Keratinocyte (primary cell): Measurements from ENCODE around the gene SLC28A3. TPM values are rescaled to one million over a fixed set of nuclear protein-coding genes. Genes with fewer than 3 reads are reported as not detected.

ENCODE experiments used
- DNase-seq: peaks from one replicate; pipeline ENCODE4 v3.0.0-alpha.2; 2011; ENCODE audit warnings: low read depth, missing footprints, low spot score
- FAIRE-seq: peaks from 2 replicates; lab custom pipeline; 2011; peaks lifted over from hg19 to GRCh38; lab: Jason Lieb, UNC
- H2AFZ ChIP-seq: 2 replicates; pipeline ENCODE4 v1.6.0; 2012; ENCODE audit warnings: low read length, control low read depth, inconsistent platforms; ENCODE audit not compliant: control insufficient read depth
- H3K27ac ChIP-seq: 2 replicates; pipeline ENCODE4 v1.5.1; 2011; ENCODE audit warnings: low read length; ENCODE audit not compliant: control insufficient read depth, insufficient read depth
- H3K27me3 ChIP-seq: 3 replicates; pipeline ENCODE4 v1.6.0; 2011; ENCODE audit warnings: low read length; ENCODE audit not compliant: control insufficient read depth, insufficient read depth; ENCODE audit errors: extremely low read depth
- H3K36me3 ChIP-seq, 2 experiments: 2 replicates in 1 of 2; 3 replicates in 1 of 2; pipeline ENCODE4 v1.5.1; 2011; ENCODE audit warnings: low read length in 2 of 2, mild to moderate bottlenecking in 1 of 2; ENCODE audit not compliant: control insufficient read depth in 2 of 2, insufficient read depth in 2 of 2; ENCODE audit errors: extremely low read depth in 1 of 2
- H3K4me1 ChIP-seq: 3 replicates; pipeline ENCODE4 v1.5.1; 2011; ENCODE audit warnings: low read length; ENCODE audit not compliant: control insufficient read depth, insufficient read depth; ENCODE audit errors: extremely low read depth
- H3K4me2 ChIP-seq: 3 replicates; pipeline ENCODE4 v1.6.0; 2011; ENCODE audit warnings: low read depth, low read length; ENCODE audit not compliant: control insufficient read depth, insufficient read depth; ENCODE audit errors: extremely low read depth
- H3K4me3 ChIP-seq, 3 experiments: fragments of 200-600 bp in 1 of 3; sonication (generic) in 1 of 3; 2 replicates in 2 of 3; 3 replicates in 1 of 3; pipeline ENCODE4 v1.5.1; 2011 to 2016; ENCODE audit warnings: low read length in 3 of 3, mild to moderate bottlenecking in 3 of 3, control low read depth in 2 of 3, inconsistent platforms in 1 of 3, low read depth in 1 of 3, mixed read lengths in 1 of 3, mixed run types in 1 of 3, moderate library complexity in 1 of 3; ENCODE audit not compliant: control insufficient read depth in 2 of 3, insufficient read depth in 2 of 3; ENCODE audit errors: extremely low read depth in 1 of 3
- H3K79me2 ChIP-seq: 2 replicates; pipeline ENCODE4 v1.6.0; 2012; ENCODE audit warnings: low read length; ENCODE audit not compliant: control insufficient read depth, insufficient read depth
- H3K9ac ChIP-seq: 3 replicates; pipeline ENCODE4 v1.6.0; 2011; ENCODE audit warnings: low read length; ENCODE audit not compliant: control insufficient read depth, insufficient read depth; ENCODE audit errors: extremely low read depth
- H3K9me1 ChIP-seq: 3 replicates; pipeline ENCODE4 v1.6.0; 2011; ENCODE audit warnings: low read length; ENCODE audit not compliant: control insufficient read depth, insufficient read depth; ENCODE audit errors: extremely low read depth
- H3K9me3 ChIP-seq: 2 replicates; pipeline ENCODE4 v1.5.1; 2012; ENCODE audit warnings: low read depth, low read length; ENCODE audit not compliant: control insufficient read depth
- H4K20me1 ChIP-seq: 3 replicates; pipeline ENCODE4 v1.6.0; 2011; ENCODE audit warnings: low read length; ENCODE audit not compliant: control insufficient read depth, insufficient read depth; ENCODE audit errors: extremely low read depth
- CTCF ChIP-seq, 3 experiments: IDR thresholded peaks in 1 of 3; conservative IDR thresholded peaks in 1 of 3; optimal IDR thresholded peaks in 1 of 3; 2 replicates in 2 of 3; 3 replicates in 1 of 3; pipeline versions ENCODE3 to v1.5.1; 2011; ENCODE audit warnings: low read length in 3 of 3, mild to moderate bottlenecking in 3 of 3, moderate library complexity in 2 of 3, control low read depth in 1 of 3, inconsistent platforms in 1 of 3; ENCODE audit not compliant: insufficient read depth in 2 of 3; ENCODE audit errors: extremely low read depth in 1 of 3
- EZH2 ChIP-seq: IDR thresholded peaks from one replicate; pipeline ENCODE4 v1.6.1; 2012; ENCODE audit warnings: inconsistent platforms, mild to moderate bottlenecking, low read length, moderate library complexity
- dilution Hi-C: fragments of 300-500 bp; cut with MboI; formaldehyde crosslinking; loops from one replicate; pipeline ENCODE4 v1.7.0; 2020; ENCODE audit warnings: low sequenced_read_pairs; ENCODE audit not compliant: extremely low pct_ligation_motif_present
- polyA plus RNA-seq, 5 experiments: library from polyadenylated mRNA; depleted of rRNA in 3 of 5; stranded (reverse) in 3 of 5; stranded (forward) in 1 of 5; unstranded in 1 of 5; fragments of >200 nt; gene quantifications; 1 replicate in 1 of 5; 2 replicates in 3 of 5; 3 replicates in 1 of 5; pipeline versions ENCODE4 v1.2.1 to v1.2.3, GENCODE V29; 2011 to 2012; ENCODE audit warnings: missing spikeins in 2 of 5, low read depth in 1 of 5, low replicate concordance in 1 of 5

Gene SLC28A3
- polyA plus RNA-seq, 1 donor (not counting 4 experiments of a cell fraction or from before 2014, with no cell fraction given) = 2.4 TPM

- Histone ChIP-seq H2AFZ (no peak overlapping the region), H3K9me3 (no peaks in the 10 kb centered on the region), H3K4me1 (no peaks in the 10 kb centered on the region), H3K79me2 (no peaks in the 10 kb centered on the region), H3K27ac (no peak overlapping the region), H4K20me1 (no peaks in the 10 kb centered on the region), H3K36me3 (no peaks in the 10 kb centered on the region), H3K9me1 (no peaks in the 10 kb centered on the region), H3K27me3 (no peaks in the 10 kb centered on the region), H3K4me3 (no peak overlapping the region), H3K4me2 (no peak overlapping the region), H3K9ac (no peak overlapping the region)
- dilution Hi-C loops = no loop called here
- FAIRE-seq = no peak
- DNase-seq = no peak
- no peak for TF ChIP-seq CTCF (optimal IDR thresholded peaks at IDR 0.05 in 1 of 3, IDR thresholded peaks at IDR 0.05 in 1 of 3, conservative IDR thresholded peaks at IDR 0.05 in 1 of 3; ENCODE audit: extremely low read depth in 1 of 3, insufficient read depth in 2 of 3, low read length in 3 of 3)
- no peak for TF ChIP-seq EZH2
Measured at GRCh38 chr9:84230355-84231145, 110.0 kb downstream of the SLC28A3 start.

GRCh38 chr9:84229191-84229590, 111.4 kb downstream of the SLC28A3 start:
- Histone ChIP-seq H4K20me1 (no peaks in the 10 kb centered on the region), H3K4me3 (no peak overlapping the region), H3K27me3 (no peaks in the 10 kb centered on the region), H3K9me3 (no peaks in the 10 kb centered on the region), H3K4me1 (no peaks in the 10 kb centered on the region), H3K36me3 (no peaks in the 10 kb centered on the region), H3K79me2 (no peaks in the 10 kb centered on the region), H3K27ac (no peak overlapping the region), H3K9me1 (no peaks in the 10 kb centered on the region), H3K9ac (no peak overlapping the region), H2AFZ (no peak overlapping the region), H3K4me2 (no peak overlapping the region)
- FAIRE-seq (no peak), DNase-seq (no peak)
- dilution Hi-C loops = no loop called here
- TF ChIP-seq EZH2 (no peak), CTCF (optimal IDR thresholded peaks at IDR 0.05 in 1 of 3, IDR thresholded peaks at IDR 0.05 in 1 of 3, conservative IDR thresholded peaks at IDR 0.05 in 1 of 3; ENCODE audit: extremely low read depth in 1 of 3, insufficient read depth in 2 of 3, low read length in 3 of 3) (no peak)
